HL-60/S4 (cell line): ENCODE results near the gene COL11A2.

Experiments used
- in situ Hi-C: fragments of 300-500 bp; cut with MboI; formaldehyde crosslinking; loops from 2 replicates; pipeline ENCODE4 v1.14.3; 2022; ENCODE audit warnings: low sequenced_read_pairs

The COL11A2 gene

DNA sequence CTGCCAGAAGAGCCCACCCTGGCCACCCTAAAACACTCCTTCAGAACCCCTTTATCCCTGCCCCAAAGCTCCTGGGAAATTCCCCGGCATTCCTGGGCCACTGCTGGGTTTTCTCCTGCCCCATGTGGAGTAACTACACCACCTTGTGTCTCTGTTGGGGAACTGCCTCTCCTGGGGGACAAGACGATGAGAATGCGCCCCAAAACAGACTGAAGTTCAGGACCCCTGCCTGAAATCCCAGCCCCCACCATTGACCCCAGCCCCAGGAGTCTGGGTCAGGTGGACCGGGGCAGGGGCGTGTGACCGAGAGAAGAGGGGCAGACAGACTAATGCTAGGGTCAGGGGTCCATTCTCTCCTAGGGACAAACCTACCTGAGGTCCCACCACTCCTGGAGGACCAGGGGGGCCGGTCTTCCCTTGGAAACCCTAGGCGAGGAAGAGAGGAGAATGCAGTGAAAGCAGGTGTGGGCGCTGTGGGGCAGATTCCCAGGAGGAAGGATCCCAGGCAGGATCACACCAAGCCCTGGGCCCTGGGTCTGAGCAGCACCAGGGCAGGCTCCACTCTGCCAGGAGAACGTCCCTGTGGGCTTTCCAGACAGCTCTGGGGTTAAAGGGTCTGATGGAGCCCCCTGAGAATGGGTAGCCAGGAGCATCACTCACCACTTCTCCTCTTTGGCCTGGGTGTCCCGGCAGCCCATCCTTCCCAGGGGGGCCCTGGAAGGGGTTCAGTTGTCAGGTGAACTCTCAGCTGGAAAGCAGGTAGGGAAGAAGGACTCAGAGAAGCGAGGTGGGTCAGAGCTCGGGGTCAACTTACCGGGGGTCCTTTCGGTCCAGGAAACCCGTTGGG, 19.4 kb downstream of the COL11A2 start:
- in situ Hi-C loops = no loop called here

DNA sequence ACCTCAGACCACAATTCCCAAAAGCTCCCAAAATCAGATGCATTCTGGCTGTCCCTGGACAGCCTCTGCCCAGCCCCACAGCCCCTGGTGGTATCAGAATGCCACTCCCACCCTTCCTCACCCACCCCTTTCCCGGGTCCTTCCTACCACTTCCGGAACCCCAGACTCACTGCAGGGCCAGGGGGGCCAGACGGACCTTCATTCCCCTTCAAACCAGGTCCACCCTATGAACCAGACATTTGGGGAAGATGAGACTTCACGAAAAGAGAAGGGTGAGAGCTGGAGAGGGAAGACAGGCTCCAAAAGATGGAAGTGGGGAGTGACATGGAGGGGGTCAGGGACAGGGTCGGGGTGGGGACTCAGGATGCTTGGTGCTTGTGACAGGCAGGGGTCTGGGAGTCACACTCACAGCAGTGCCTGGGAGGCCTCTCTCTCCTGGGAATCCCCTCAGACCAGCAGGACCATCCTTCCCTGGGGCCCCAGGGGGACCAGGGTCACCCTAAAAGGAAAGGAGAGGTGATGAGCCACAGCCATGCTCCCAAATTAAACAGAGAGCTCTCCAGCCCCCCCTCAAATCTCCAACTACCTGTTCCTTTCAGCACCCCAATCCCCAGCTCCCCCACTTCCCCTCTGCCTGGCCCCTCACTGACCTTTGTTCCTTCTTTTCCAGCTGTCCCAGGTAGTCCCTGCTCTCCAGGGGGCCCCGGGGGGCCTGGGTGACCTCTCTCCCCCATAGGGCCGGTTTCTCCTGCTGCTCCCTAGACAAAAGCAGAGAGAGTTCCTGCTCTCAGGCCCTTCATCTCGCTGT, 20.2 kb downstream of the COL11A2 start:
- in situ Hi-C loops = no loop called here

DNA sequence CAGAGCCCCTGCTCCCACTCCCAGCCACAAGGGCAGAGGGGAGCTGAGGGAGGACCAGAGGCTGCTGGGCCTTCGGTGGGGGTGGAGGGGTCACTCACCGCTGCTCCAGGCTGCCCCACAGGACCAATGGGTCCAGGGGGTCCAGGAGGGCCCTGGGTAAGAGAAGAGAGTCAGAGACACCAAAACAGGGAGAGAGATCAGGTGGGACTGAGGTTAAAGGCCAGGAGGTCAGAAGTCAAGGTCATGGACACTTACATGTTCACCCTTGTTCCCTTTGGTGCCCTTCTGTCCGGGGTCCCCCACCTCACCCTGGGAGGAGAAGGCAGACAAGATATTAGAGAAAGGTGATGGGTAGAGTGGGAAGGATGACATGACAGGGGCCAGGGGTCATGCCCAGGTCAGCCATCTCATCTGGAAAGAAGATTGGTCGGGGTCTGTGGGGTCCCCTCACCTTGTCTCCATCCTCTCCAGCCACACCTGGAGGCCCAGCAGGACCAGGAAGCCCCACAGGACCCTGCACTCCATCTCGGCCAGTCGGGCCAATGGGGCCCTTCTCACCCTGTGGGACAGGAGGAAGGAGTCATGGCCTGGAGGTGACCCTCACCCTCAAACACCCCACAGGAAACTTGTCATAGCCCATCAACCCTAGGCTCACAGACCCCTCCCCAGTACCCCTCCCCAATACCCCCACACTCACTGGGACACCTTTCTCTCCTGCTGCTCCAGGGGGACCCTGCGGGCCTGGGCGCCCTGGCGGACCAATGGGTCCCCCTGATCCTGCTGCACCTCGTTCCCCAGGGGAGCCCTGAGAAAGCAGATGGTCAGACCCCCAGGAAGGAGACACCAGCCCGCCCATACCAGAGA, 21.0 kb downstream of the COL11A2 start:
- in situ Hi-C loops = no loop called here

DNA sequence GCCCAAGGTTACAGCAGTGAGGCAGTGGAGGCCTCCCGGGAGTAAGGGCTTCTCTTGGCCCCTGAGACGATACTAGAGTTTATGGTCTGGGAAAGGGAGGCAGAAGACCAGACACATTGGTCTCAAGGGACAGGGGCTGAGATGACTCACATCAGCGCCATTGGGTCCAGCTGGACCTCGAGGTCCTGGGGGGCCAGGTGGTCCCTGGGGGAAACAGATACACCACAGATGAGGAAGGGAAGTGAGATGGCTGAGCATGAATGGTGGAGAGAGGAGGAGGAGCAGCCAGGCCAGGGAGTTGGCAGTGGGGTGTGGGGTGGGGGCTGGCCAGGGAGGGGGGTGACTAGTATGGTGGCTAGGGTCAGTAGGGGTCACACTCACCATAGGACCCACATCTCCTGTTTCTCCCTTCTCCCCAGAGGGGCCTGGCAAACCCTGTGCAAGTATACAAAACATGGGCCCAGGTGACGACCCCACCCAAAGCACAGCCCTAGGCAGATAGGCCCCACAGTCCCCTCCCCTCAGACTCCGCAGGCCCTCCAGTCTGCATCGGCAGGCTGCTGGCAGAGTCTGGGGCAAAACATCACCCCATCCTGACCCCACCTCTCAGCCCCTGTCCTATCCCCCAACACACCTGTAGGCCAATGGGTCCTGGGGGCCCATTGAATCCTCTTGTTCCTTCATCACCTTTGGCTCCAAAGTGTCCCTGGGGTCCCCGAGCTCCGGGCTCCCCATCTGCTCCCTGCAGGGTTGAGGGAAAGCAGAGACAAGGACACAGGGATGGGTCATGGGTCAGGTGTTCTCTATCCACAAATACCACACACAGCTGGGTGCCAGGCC, 21.9 kb downstream of the COL11A2 start:
- in situ Hi-C loops = no loop called here

DNA sequence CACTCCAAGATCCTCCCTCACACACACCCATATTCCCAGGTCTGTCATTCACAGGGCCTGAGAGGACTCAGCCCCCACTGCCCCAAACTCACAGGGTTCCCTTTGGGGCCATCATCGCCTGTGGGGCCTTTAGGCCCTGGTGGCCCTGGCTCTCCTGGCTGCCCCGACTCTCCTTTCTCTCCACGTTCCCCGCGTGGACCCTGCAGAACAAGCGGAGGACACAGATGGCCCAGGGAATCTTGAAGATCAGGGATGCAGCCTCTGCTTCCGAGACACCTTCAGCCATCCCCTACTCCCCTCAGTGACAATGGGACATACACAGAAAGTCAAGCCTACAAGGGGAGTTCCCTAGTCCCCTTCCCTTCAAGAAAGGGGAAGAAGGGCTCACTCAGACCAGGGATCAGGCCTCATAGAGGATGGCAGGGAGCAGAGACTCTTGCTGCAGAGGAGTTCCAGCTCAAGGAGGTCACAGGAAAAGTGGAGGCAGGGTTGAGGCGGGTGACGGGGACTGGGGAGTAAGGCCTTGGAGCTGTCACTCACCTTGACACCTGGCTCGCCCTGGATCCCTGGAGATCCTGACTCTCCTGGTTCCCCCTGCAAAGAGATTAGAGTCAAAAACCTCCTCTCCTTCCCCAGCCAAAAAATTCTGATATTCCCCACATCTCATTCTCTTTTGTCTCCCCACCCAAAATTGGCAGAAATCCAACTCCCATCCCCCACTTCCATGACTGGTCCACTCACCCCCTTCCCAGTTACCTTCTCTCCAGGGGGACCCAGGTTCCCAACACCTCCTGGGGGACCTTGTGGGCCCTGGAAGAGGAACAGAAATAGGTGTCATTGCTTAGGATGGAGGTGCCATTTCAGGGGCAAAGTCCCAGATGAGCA, 22.7 kb downstream of the COL11A2 start:
- in situ Hi-C loops = no loop called here

DNA sequence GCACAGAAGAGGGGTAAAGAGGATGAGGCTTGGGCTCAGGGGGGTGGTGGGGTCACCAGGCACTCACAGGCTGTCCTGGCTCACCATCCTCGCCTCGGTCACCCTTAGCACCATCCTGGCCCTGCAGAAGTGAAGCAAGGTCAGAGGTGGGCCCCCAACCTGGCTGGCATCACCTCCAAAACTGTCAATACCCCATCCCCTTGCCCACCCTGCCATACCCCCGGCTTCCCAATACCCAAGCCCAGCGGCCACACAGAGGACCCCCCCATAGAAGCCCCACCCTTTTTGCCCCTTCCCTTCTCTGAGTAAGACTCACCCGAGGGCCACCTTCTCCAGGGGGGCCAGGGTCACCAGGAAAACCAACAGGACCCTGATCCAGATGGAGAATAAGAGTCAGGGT, 23.6 kb downstream of the COL11A2 start:
- in situ Hi-C loops = no loop called here

DNA sequence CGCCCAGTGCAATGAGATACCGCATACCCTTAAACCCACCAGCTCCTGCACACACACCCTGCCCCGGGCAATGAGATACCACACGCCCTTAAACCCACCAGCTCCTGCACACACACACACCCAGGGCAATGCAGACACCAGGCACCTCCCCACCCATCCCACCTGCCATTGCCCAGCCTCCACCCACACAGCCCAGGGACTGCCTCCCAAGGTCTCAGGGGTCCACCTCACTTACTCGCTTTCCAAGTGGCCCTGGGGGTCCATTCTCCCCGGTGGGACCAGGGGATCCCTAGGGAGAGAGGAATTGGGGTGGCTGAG, 24.0 kb downstream of the COL11A2 start:
- in situ Hi-C loops = no loop called here

DNA sequence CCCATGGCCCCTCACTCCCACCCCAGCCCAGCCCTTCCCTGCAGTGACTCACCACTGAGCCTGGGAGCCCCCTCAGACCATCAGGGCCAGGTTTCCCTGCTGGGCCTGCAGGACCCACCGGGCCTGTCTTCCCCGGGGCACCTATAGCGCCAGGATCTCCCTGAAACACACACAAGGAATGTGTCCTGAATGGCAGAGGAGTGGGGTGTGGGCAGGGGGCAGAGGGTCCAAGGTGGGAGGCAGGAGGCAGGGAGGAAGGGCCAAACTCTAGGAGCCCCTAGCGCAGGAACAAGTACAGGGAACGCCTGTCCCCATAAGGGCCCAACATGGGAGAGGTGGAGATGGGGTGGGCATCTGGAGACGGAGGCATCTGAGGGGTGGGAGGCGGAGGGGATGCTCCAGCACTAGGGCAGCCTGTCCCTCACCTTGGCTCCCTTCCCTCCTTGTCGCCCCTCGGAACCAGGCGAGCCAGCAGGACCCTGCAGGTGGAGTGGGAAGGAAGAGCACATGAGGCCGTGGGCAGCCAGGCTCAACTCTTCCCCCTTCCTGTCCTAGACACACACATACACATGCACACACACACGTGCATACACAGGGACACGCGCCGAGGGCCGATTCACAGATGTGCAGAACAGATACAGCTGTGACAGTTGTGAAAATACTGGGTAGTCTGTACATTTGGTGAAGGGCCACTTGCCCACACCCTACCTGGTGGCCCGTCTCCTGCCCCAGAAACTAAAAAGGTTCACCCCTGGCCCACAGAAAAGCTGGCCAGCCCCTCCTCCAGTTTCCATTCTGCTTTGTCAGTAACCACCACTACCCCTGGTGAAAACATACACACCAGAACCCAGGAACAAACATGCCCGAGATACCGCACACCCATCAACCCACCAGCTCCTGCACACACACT, 24.6 kb downstream of the COL11A2 start:
- in situ Hi-C loops = no loop called here

DNA sequence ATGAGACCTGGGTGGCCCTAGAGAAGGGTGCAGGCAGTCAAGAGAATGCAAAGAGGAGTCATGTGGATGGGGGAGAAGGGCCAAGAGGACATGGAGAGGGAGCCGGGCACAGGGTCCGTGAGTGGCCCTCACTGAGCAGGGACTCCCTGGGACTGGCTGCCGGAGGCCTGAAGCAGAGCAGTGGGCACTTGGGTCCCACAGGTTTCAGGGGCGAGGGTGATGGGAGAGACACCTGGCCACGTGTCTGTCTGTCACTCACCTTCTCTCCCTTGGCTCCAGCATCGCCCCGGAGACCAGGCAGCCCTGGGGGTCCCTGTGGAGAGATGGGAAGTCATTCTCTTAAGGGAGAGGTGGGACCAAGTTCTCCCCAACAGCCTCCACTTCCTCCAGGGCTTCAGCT, 25.5 kb downstream of the COL11A2 start:
- in situ Hi-C loops = no loop called here

DNA sequence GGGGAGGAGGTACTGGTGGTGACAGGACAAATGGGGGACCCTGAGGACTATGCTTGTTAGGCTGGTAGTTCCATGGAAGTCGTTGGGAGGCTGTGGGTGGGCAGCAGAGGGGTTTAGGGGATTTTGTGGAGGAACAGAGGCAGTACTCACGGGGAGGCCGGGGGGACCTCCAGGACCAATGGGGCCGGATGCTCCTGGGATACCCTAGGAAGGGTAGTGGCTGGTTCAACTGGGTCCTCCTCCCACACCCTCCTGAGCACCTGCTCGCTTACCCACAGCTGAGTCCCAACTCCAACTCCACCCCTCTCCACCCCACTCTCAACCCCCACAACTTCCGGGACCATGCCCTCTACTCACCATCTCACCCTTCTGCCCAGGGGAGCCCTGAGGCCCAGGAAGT, 25.9 kb downstream of the COL11A2 start:
- in situ Hi-C loops = no loop called here

DNA sequence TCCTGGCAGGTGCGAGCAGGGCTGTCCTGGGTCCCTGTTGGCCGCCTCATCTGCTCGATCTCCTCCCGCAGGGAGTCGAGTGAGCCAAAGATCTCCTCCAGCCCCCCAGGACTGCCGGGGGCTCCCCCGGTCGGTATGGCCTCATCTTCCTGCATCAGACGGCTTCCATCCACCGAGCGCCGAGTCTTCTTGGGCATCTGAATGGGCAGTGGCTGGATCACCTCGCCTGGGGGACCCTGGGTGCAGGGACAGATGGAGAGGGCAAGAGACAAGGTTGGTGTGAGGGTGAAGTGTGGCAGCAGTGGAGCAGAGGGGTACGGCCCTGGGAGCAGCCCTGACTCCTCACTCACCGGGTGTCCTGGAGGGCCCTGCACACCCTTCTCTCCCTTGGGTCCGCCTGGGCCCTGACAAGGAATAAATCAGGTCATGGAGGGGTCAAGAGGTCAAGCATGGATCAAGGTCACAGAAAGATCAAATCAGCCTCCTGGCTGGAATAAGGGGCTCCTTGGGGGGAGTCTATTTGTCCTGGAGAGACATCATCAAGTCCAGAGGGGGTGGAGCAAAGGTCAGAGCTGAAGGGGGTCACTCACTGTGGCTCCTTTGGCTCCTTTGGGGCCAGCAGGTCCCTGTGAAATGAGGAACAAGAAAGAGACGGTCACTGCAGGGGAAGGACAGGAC, 26.5 kb downstream of the COL11A2 start:
- in situ Hi-C loops = no loop called here

DNA sequence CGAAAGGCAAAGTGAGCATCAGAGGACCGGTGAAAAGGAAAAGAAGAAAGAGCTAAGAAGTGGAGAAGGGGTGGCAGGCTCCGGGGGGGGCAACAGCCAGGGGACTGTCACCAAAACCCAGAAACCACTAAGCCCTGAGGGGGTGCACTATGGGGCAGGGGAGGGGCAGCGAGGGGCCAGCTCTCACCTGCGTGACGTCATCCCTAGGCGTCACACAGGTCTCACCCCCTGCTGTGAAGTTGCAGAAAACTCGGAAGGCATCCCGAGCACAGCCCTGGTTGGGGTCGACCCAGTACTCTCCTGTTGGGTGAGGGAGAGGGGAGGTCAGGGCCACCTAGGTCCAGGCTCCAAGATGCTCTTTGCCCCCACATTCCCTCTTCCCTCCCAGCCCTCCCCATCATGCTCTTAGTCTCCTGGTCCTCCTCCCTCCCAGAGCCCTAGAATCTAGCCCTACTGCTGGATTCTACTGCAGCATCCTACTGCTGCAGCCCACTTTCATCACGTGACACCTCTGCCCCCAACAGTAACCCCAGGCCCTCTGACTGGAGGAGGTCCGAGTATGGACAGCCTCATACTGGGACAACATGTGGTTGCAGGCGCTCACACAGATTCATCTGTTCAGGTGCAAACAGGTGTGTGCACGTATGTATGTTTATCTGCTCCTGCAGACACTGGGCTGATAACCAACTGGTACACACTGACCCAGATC, 27.4 kb downstream of the COL11A2 start:
- in situ Hi-C loops = no loop called here

DNA sequence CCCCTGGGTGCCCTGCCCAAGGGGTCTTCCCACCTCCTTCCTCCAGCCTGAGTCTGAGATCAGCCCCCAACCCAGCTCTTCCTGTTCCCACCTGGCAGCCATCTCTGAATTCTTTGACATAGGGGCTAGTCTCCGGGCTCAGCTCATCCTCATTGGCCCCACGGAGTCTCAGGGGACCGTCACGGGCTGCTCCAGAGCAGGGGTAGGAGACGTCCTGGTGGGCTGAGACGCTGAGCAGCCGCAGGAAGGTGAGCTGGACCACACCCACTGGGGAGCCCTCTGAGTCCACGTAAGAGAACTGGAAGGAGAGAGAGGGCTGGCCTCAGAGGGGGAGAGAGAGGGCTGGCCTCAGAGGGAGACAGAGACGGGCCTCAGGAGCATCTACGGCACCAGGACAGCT, 28.1 kb downstream of the COL11A2 start:
- in situ Hi-C loops = no loop called here

DNA sequence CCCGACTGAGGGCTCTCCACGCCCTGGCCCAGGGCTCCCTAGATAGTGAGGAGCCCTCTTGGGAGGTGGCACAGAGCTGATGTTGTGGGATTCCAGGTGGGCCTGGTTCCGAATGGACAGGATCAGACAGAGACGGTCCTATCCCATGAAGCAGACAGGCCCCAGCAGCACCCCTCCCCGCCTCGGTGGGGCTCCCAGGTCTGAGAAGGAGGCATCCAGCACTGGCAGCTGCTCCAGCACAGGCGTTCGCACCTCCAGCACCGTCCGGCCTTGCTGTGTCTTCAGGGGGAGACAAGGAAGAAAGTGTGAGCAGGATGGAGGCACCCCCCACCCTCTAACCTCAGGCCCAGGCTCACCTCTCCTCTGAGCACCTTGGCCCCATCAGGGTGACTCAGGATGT, 28.7 kb downstream of the COL11A2 start:
- in situ Hi-C loops = no loop called here

DNA sequence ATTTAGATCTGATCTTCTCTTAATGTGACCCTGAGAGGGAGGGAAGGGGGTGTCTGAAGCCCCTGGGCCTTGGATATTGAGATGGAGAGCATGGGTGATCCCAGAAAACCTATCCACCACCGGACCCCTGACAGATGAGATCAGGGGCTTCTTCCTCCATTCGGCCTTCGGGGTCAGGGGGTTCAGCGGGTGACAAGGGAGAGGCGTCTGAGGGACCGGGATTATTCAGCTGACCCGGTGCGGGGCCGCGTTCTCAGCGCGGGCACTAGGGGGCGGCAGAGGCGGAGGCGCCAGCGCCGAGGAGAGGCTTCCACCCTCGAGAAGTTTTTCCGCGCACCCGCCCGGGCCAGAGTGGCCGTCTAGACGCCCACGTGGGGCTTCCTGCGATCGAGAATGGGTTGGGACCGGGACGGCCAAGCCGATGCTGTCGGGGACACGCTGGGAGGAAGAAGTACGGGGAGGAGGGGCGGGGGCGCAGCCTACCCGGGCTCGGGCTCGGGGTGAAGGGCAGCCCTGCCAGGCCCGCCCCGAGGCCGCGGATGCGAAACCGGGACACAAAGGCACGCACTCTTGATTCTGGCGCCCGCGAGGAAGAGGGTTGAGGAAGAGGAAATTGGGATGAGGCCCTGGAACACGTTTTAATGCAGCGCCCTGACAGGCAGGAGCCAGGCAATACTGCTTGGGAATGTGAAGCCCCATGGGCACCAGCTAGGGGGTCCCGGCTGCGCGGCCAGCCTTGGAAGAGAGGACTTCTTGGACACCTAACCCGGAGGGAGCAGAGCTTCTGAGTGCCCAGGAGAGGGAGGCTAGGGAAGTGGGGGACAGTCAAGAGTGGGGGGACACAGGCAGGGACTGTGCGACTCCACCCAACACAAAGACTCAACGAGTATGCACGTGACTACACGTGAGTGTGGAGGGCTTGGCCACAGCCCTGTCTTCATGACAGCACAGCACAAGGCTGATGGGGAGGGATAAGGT, 30.6 kb downstream of the COL11A2 start:
- in situ Hi-C loops = no loop called here

DNA sequence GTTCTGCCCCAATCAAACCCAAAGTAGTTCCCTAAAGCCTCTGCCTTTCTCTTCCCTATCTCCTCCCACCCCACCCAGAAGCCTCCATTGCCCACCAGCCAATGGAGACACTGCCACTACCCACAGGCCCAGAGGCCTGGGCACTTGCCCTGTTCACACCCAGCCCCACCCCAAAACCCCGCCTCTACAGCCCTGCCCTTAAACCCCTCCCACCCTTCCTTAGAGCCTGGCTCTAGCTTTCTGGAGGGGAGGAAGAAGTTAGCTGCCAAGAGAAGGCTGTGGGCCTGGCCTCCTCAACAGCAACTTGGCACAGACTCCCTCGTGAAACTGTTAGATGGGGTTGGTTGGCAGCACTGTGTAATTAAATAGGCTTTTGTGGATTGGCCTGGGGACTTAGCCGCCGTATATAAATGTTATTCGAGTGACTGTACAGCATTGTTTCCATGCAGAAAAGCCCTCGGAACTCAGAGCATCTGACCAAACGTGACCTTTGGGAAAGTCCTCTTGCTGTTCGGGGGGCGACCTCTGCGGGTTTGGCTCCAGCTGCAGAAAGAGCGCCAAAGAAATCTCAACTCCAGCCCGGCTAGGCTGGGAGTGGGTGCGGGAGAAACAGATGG, 31.4 kb downstream of the COL11A2 start:
- in situ Hi-C loops = no loop called here
